ENCODE data around the gene RPUSD2. TPM values are rescaled to one million over a fixed set of nuclear protein-coding genes. Genes with fewer than 3 reads are reported as not detected.

Gene RPUSD2
- total RNA-seq: 7.7 to 10.9 TPM (median 10.2 TPM) in 3 replicates
- long read RNA-seq, transcript RPUSD2-201 (3 exons, 2,358 nt): major isoform, 24 of 31 reads
- long read RNA-seq, partial matches to known transcripts: 0 of 31 reads
- long read RNA-seq, other reads (novel, unspliced or antisense): 3 of 31 reads

- Mint-ChIP-seq H3K27me3 (ENCODE audit: low read depth) (no peaks in the 10 kb centered on the region), H3K9me3 (ENCODE audit: low read depth) (no peaks in the 10 kb centered on the region), H3K4me3 (ENCODE audit: unreplicated experiment) (peak within 1 kb of the TSS; percentile 97), H3K4me1 (ENCODE audit: low read depth) (peaks cover 26% of the 10 kb centered on the region), H3K36me3 (ENCODE audit: low read depth) (peaks cover 11% of the 10 kb centered on the region), H3K27ac (ENCODE audit: unreplicated experiment) (peak within 1 kb of the TSS; percentile 98)
- DNase-seq (ENCODE audit: low spot score): peak; percentile 97
- no peak for TF ChIP-seq CTCF (IDR thresholded peaks at IDR 0.05)
Observed at GRCh38 chr15:40569129-40569953, at the start of gene RPUSD2. TSS of gene RPUSD2 (plus strand) at chr15:40569299. CDS start at chr15:40569338, 39 bp downstream.

DNA sequence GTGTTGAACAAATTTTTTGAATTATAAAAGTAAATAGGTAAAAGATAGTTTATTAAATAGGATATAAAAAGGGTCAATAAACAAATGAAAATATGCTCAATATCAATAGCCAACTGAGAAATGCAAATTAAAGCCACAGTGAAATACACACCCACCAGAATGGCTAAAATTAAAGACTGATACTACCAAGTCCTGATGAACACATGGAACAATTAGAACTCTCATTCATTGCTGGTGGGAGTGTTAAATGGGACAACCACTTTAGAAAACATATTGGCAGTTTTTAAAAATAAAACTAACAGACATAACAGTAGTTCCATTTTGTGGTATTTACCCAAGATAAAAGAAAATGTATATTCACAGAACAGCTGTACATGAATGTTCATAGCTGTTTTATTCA, 45.5 kb upstream of the RPUSD2 start:
- DNase-seq (ENCODE audit: low spot score): no peak
- H3K27ac Mint-ChIP-seq (ENCODE audit: unreplicated experiment): no peak overlapping the region
- no peaks in the 10 kb centered on the region for H3K36me3 Mint-ChIP-seq (ENCODE audit: low read depth)
- H3K9me3 Mint-ChIP-seq (ENCODE audit: low read depth): no peaks in the 10 kb centered on the region
- H3K4me1 Mint-ChIP-seq (ENCODE audit: low read depth): no peaks in the 10 kb centered on the region
- no peak for TF ChIP-seq CTCF (IDR thresholded peaks at IDR 0.05)
- H3K4me3 Mint-ChIP-seq (ENCODE audit: unreplicated experiment): no peak overlapping the region
- H3K27me3 Mint-ChIP-seq (ENCODE audit: low read depth): no peaks in the 10 kb centered on the region

DNA sequence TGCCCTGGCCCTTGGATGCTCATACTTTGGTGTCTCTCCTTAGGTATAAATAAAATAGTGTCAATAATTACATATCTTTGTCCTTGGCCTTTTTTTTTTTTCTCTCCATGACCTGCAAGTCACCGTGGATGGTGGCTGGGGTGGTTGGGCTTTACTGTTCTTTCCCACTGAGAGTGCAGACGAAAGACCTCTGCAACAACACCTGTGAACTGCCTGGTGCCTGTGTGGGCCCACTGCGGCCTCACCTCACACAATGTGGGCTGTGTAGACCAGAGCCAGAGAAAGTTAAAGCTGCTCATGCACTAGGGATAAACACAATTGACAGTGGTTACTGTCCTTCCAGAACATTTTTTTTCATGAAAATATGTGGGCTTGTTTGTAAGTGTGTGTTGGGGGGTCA, 43.2 kb upstream of the RPUSD2 start:
- no peak overlapping the region for H3K27ac Mint-ChIP-seq (ENCODE audit: unreplicated experiment)
- no peaks in the 10 kb centered on the region for H3K9me3 Mint-ChIP-seq (ENCODE audit: low read depth)
- no peak for TF ChIP-seq CTCF (IDR thresholded peaks at IDR 0.05)
- DNase-seq (ENCODE audit: low spot score): no peak
- H3K4me3 Mint-ChIP-seq (ENCODE audit: unreplicated experiment): no peak overlapping the region
- H3K4me1 Mint-ChIP-seq (ENCODE audit: low read depth): no peaks in the 10 kb centered on the region
- no peaks in the 10 kb centered on the region for H3K36me3 Mint-ChIP-seq (ENCODE audit: low read depth)
- H3K27me3 Mint-ChIP-seq (ENCODE audit: low read depth): no peaks in the 10 kb centered on the region

GRCh38 chr15:40528801-40529200, 40.3 kb upstream of the RPUSD2 start:
- H3K27ac Mint-ChIP-seq (ENCODE audit: unreplicated experiment): no peak overlapping the region
- no peak for TF ChIP-seq CTCF (IDR thresholded peaks at IDR 0.05)
- H3K4me1 Mint-ChIP-seq (ENCODE audit: low read depth): no peaks in the 10 kb centered on the region
- no peaks in the 10 kb centered on the region for H3K9me3 Mint-ChIP-seq (ENCODE audit: low read depth)
- no peak for DNase-seq (ENCODE audit: low spot score)
- H3K36me3 Mint-ChIP-seq (ENCODE audit: low read depth): no peaks in the 10 kb centered on the region
- H3K4me3 Mint-ChIP-seq (ENCODE audit: unreplicated experiment): no peak overlapping the region
- no peaks in the 10 kb centered on the region for H3K27me3 Mint-ChIP-seq (ENCODE audit: low read depth)

DNA sequence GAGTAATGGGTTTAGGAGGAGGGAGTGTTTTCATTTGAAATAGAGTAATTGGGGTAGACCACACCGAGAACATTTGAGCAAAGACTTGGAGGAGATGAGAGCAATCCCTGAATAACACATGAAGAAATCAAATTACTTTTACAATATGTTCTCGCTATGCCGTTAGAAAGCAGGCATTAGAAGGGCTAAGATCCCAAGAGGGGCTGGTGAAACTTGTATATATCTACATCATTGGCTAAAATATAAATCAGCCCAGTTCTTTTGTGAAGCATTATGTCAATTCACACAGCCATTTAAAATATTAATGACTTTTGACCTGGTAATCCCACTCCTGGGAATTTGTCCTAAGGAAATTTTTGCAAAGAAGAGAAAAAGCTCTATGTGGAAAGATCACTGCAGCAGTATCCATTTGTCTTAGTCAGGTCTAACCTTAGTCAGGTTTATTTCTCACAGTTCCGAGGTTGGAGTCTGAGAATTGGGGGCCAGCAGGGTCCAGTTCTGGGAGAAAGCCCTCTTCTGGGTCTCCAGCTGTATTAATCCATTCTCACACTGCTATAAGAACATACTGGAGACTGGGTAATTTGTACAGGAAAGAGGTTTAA, 35.2 kb upstream of the RPUSD2 start:
- DNase-seq (ENCODE audit: low spot score): no peak
- no peak overlapping the region for H3K27ac Mint-ChIP-seq (ENCODE audit: unreplicated experiment)
- H3K36me3 Mint-ChIP-seq (ENCODE audit: low read depth): peaks cover 2% of the 10 kb centered on the region
- H3K27me3 Mint-ChIP-seq (ENCODE audit: low read depth): no peaks in the 10 kb centered on the region
- TF ChIP-seq CTCF (IDR thresholded peaks at IDR 0.05): no peak
- no peaks in the 10 kb centered on the region for H3K9me3 Mint-ChIP-seq (ENCODE audit: low read depth)
- H3K4me1 Mint-ChIP-seq (ENCODE audit: low read depth): peaks cover 7% of the 10 kb centered on the region
- H3K4me3 Mint-ChIP-seq (ENCODE audit: unreplicated experiment): no peak overlapping the region

All from chondrocyte (in vitro differentiated cells).